ENCODE data around the gene DBR1.

The DBR1 gene

DNA sequence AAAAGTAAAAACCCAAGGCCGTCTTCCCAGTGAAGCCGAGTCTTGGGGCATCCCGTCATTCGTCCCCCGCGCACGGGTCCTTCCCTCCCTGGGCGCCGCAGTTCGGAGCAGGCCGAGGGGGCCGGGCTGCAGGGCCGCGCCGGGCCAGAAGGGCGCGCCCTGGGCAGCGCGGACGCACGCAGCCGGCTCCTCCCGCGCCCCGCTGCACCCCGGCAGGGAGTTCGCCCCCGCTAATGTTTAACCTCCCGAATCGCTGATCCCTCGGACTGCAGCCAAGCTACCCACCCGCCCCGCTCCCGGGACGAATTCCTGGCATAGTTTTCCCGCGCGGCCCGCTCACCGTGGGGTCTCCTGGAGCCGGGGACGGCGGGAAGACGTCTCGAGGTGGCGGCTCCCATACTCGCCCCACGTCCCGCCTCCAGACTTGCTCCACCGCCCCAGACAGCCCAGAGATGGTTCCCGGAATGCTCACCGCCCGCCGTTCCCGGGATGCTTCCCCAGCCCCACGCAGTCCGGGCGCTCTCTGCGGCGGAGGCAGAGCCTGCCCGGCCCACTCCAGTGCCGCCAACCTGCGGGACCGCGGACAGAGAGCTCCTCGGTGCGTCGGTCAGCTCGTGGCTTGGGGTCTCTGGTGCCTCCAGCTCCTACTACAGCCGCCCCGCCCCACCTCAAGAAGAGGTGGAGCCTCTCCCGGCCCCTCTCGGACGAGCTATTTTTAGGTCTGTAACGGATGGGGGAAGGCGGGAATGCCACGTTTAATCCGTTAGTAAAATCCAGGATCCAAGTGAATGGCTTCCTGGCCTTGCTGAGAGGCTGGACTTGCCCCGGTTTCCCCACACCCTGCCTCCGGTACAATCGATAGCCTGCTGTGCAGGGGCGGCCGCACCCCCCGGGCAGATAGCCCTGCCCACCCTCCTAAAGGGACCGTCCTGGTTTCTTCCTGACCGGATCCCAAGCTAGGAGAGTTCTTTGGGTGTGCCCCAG is 59.4 kb downstream of the DBR1 start, which contains the start of gene DZIP1L:
Gene DZIP1L, minus strand, starts transcription at position 621 of the 984 bp plus-strand sequence. CDS start 11,637 bp downstream, outside the sequence.
- peak; percentile 9 for DNase-seq

DNA sequence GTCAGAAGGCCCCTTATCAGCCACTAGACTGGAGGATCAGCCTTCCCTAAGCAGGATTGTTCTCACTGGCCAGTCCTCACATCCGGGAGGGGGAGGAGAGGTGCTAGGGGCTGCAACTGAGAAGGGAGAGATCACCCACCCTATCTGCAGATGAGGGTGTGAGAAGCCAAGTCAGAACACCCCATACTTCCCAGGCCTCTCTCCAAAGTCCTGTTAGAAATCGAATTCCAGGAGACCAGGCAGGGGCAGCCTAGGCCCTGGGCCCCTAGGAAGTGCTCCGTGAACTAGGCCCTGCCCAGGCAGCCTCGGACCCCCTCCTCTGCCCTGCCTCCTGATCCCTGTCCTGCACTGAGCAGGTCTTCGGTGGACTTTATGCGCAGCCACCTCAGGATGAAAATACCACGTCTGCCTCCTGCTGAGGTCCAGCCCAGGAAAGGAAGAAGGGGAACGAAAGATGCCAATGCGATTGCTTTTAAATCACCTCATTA is 60.2 kb downstream of the DBR1 start:
- no peak for DNase-seq

DNA sequence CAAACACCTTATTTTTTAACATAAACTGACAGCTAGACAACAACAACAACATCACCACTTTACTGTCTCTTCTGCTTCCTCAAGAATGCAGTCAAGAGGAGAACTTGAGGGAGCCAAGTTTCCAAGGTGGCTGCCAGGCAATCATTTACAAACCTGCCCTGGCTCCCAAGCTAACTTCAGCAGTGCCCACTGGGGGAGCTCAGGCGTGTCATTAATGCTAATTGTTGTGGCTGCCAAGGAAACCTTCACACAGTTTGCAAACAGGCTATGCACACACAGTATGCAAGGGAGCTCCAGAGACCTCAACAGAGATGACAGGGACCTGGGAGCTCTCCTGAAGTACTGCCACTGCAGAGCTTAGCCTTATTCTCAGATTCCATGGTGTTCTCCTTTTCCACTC is 61.4 kb downstream of the DBR1 start:
- no peak for DNase-seq

DNA sequence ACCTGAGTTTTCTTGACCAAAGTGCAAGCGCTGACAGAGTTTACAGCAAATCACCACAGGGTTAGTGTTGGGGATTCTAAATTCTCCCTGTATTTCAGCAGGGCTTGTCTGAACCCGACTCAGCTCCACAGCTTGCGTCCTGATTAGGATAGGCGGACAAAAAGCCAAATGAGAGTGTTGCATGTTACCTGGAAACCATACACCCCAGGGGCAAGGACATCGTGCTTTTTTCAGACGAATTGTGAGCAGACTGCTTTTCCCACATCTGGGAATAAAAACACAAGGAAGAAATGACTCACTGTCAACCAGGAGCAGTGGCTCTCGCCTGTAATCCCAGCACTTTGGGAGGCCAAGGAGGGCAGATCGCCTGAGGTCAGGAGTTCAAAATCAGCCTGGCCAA is 62.4 kb downstream of the DBR1 start:
- DNase-seq = no peak

Data from CD4-positive, alpha-beta T cell treated with Interferon gamma for 1 hour (primary cell).